Measurements from ENCODE around the gene OPRPN. TPM values are rescaled to one million over a fixed set of nuclear protein-coding genes. Genes with fewer than 3 reads are reported as not detected.

OPRPN gene
- total and polyA plus RNA-seq, 4 donors = 0.42 TPM; not detected in 3

GRCh38 chr4:70359115-70359661, 38.6 kb upstream of the OPRPN start:
- WGBS = 49% methylated on average over 3 of the region's 3 CpGs
- no peak for DNase-seq (ENCODE audit: low spot score)
- Histone ChIP-seq H3K27me3 (ENCODE audit: control insufficient read depth in 4 of 4, insufficient read depth in 4 of 4, low read length in 3 of 4) (no peaks in the 10 kb centered on the region), H3K4me3 (ENCODE audit: low read depth in 1 of 3, low read length in 3 of 3) (no peak overlapping the region), H3K9me3 (ENCODE audit: control insufficient read depth in 4 of 4, low read length in 3 of 4) (no peaks in the 10 kb centered on the region), H3K36me3 (ENCODE audit: control insufficient read depth in 4 of 4, insufficient read depth in 3 of 4, low read depth in 1 of 4, low read length in 3 of 4) (no peaks in the 10 kb centered on the region), H3K4me1 (ENCODE audit: control insufficient read depth in 4 of 4, insufficient read depth in 4 of 4, low read length in 3 of 4) (no peaks in the 10 kb centered on the region), H3K9ac (ENCODE audit: low read depth in 1 of 2, low read length in 2 of 2) (no peak overlapping the region), H3K27ac (ENCODE audit: low read depth in 1 of 2, low read length in 2 of 2) (no peak overlapping the region)
- no peak for TF ChIP-seq GABPA (IDR thresholded peaks at IDR 0.05 in 1 of 2, conservative IDR thresholded peaks at IDR 0.05 in 1 of 2)
- TF ChIP-seq SP1 (IDR thresholded peaks at IDR 0.05) = no peak
- TF ChIP-seq HNF4A (conservative IDR thresholded peaks at IDR 0.05) = no peak
- TF ChIP-seq ZBTB33 (IDR thresholded peaks at IDR 0.05) = no peak
- no peak for TF ChIP-seq JUND (IDR thresholded peaks at IDR 0.05)
- no peak for TF ChIP-seq HNF4G (IDR thresholded peaks at IDR 0.05)
- no peak for TF ChIP-seq NR2F2 (IDR thresholded peaks at IDR 0.05)
- no peak for TF ChIP-seq FOXA1 (IDR thresholded peaks at IDR 0.05)
- TF ChIP-seq REST (IDR thresholded peaks at IDR 0.05) = no peak
- no peak for TF ChIP-seq EGR1 (IDR thresholded peaks at IDR 0.05; ENCODE audit: low read depth in 2 of 2)
- TF ChIP-seq FOXA2 (IDR thresholded peaks at IDR 0.05) = no peak
- TF ChIP-seq RXRA (IDR thresholded peaks at IDR 0.05) = no peak
- TF ChIP-seq TAF1 (conservative IDR thresholded peaks at IDR 0.05) = no peak
- no peak for TF ChIP-seq CTCF (IDR thresholded peaks at IDR 0.05; ENCODE audit: low read depth, low read length, missing input control)
- TF ChIP-seq MAX (IDR thresholded peaks at IDR 0.05) = no peak
- no peak for TF ChIP-seq RAD21 (IDR thresholded peaks at IDR 0.05)
- TF ChIP-seq ATF3 (IDR thresholded peaks at IDR 0.05) = no peak
- TF ChIP-seq YY1 (IDR thresholded peaks at IDR 0.05) = no peak
